Fibroblast of lung (primary cell): ENCODE data around the gene RNASE1.

Source experiments
- CTCF ChIP-seq, 2 donors: IDR thresholded peaks in 1 of 2; conservative IDR thresholded peaks in 1 of 2; 1 replicate in 1 of 2; 2 replicates in 1 of 2; pipeline ENCODE4 v1.5.1; 2011 to 2012; ENCODE audit warnings: low read length in 2 of 2, control low read depth in 1 of 2, inconsistent platforms in 1 of 2, low read depth in 1 of 2, mild to moderate bottlenecking in 1 of 2
- EZH2 ChIP-seq: IDR thresholded peaks from 2 replicates; pipeline ENCODE4 v1.5.1; 2012; ENCODE audit warnings: low read length, control low read depth, mild to moderate bottlenecking; ENCODE audit errors: missing control alignments

GRCh38 chr14:20841096-20841495 lies 38.5 kb upstream of the RNASE1 start:
- TF ChIP-seq CTCF (conservative IDR thresholded peaks at IDR 0.05 in 1 of 2, IDR thresholded peaks at IDR 0.05 in 1 of 2; ENCODE audit: low read depth in 1 of 2, low read length in 2 of 2) (no peak), EZH2 (no peak)
